K562 (cell line): ENCODE data around the gene RNF6.

Experiments used
- PHF20 ChIP-seq: fragments of 450-650 bp; IDR thresholded peaks from 2 replicates; pipeline ENCODE4 v1.6.1; 2018; ENCODE audit not compliant: partially characterized antibody
- RFX5 ChIP-seq: IDR thresholded peaks from 2 replicates; pipeline ENCODE4 v1.6.1; 2011; ENCODE audit warnings: low read depth, mild to moderate bottlenecking, improper control_type of control experiment, low read length
- ZNF197 ChIP-seq: fragments of 200-800 bp; sonication (Bioruptor generic); IDR thresholded peaks from 2 replicates; pipeline ENCODE4 v1.6.1; 2016; ENCODE audit warnings: low read depth, missing genetic modification characterization, missing compliant biosample characterization

GRCh38 chr13:26202365-26202972 is 19.6 kb downstream of the RNF6 start:
- TF ChIP-seq PHF20 (no peak), RFX5 (no peak), ZNF197 (CRISPR knock-in tag) (no peak)
